Mesenchymal stem cell (in vitro differentiated cells and primary cell): ENCODE data around the gene SAMD4A.

Experiments used
- DNase-seq: peaks from one replicate; pipeline ENCODE4 v3.0.0-alpha.2; 2013
- H2AFZ ChIP-seq: one replicate; pipeline ENCODE4 v1.6.1; 2013; ENCODE audit warnings: low read depth, mild to moderate bottlenecking, control low read depth, inconsistent platforms, low read length, moderate library complexity
- H2AK5ac ChIP-seq: 2 replicates; pipeline ENCODE4 v1.6.1; 2013; ENCODE audit warnings: low read length, moderate library complexity, mild to moderate bottlenecking, inconsistent platforms; ENCODE audit not compliant: severe bottlenecking
- H2BK120ac ChIP-seq: one replicate; pipeline ENCODE4 v1.6.1; 2013; ENCODE audit warnings: low read depth, mild to moderate bottlenecking, inconsistent platforms, low read length, moderate library complexity
- H2BK12ac ChIP-seq, 2 experiments: one replicate each; pipeline ENCODE4 v1.6.1; 2013; ENCODE audit warnings: inconsistent platforms in 2 of 2, low read length in 2 of 2, mild to moderate bottlenecking in 2 of 2, moderate library complexity in 2 of 2, control low read depth in 1 of 2
- H2BK15ac ChIP-seq: one replicate; pipeline ENCODE4 v1.6.1; 2013; ENCODE audit warnings: mild to moderate bottlenecking, low read depth, inconsistent platforms; ENCODE audit not compliant: poor library complexity, severe bottlenecking
- H2BK5ac ChIP-seq: 2 replicates; pipeline ENCODE4 v1.6.1; 2013; ENCODE audit warnings: low read depth, mild to moderate bottlenecking, low read length, control low read depth, inconsistent platforms; ENCODE audit not compliant: poor library complexity, severe bottlenecking
- H3K14ac ChIP-seq, 2 experiments: one replicate each; pipeline ENCODE4 v1.6.1; 2013; ENCODE audit warnings: inconsistent platforms in 2 of 2, low read length in 2 of 2, control low read depth in 1 of 2, mild to moderate bottlenecking in 1 of 2, moderate library complexity in 1 of 2
- H3K18ac ChIP-seq, 2 experiments: one replicate each; pipeline ENCODE4 v1.6.1; 2013; ENCODE audit warnings: inconsistent platforms in 2 of 2, low read length in 2 of 2, control low read depth in 1 of 2, low read depth in 1 of 2, mild to moderate bottlenecking in 1 of 2
- H3K23ac ChIP-seq, 2 experiments: one replicate each; pipeline ENCODE4 v1.6.1; 2013; ENCODE audit warnings: inconsistent platforms in 2 of 2, low read length in 2 of 2, mild to moderate bottlenecking in 2 of 2, moderate library complexity in 2 of 2, control low read depth in 1 of 2
- H3K27ac ChIP-seq: 2 replicates; pipeline ENCODE4 v1.5.1; 2013; ENCODE audit warnings: mild to moderate bottlenecking, moderate library complexity, low read length, control low read depth, inconsistent platforms; ENCODE audit not compliant: poor library complexity, severe bottlenecking
- H3K27me3 ChIP-seq, 2 experiments: 2 replicates each; pipeline versions ENCODE4 v1.6.1 to v1.7.0; 2013; ENCODE audit warnings: low read length in 2 of 2, mild to moderate bottlenecking in 2 of 2, moderate library complexity in 2 of 2, control low read depth in 1 of 2, inconsistent platforms in 1 of 2; ENCODE audit not compliant: control insufficient read depth in 1 of 2, insufficient read depth in 1 of 2
- H3K36me3 ChIP-seq, 2 experiments: 2 replicates each; pipeline versions ENCODE4 v1.6.1 to v1.7.0; 2013; ENCODE audit warnings: low read length in 2 of 2, control low read depth in 1 of 2, inconsistent platforms in 1 of 2, low read depth in 1 of 2, mild to moderate bottlenecking in 1 of 2; ENCODE audit not compliant: insufficient read depth in 2 of 2, control insufficient read depth in 1 of 2
- H3K4ac ChIP-seq, 2 experiments: one replicate each; pipeline ENCODE4 v1.6.1; 2013; ENCODE audit warnings: inconsistent platforms in 2 of 2, low read length in 2 of 2, mild to moderate bottlenecking in 2 of 2, moderate library complexity in 2 of 2, control low read depth in 1 of 2, low read depth in 1 of 2
- H3K4me1 ChIP-seq: 2 replicates; pipeline ENCODE4 v1.6.1; 2013; ENCODE audit warnings: low read depth, low read length, control low read depth; ENCODE audit not compliant: control insufficient read depth, insufficient read depth
- H3K4me2 ChIP-seq: 2 replicates; pipeline ENCODE4 v1.6.1; 2013; ENCODE audit warnings: low read length, mild to moderate bottlenecking, inconsistent platforms; ENCODE audit not compliant: poor library complexity, severe bottlenecking
- H3K4me3 ChIP-seq, 2 experiments: 2 replicates each; pipeline versions ENCODE4 v1.5.1 to v1.7.0; 2013; ENCODE audit warnings: low read length in 2 of 2, mild to moderate bottlenecking in 2 of 2, control low read depth in 1 of 2, low read depth in 1 of 2; ENCODE audit not compliant: insufficient read depth in 1 of 2
- H3K79me1 ChIP-seq: replicated peaks from 2 replicates; pipeline ENCODE4 v1.6.1; 2013; ENCODE audit warnings: mild to moderate bottlenecking, control low read depth, low read length, inconsistent platforms; ENCODE audit not compliant: poor library complexity, severe bottlenecking
- H3K9ac ChIP-seq: 2 replicates; pipeline ENCODE4 v1.7.0; 2013; ENCODE audit warnings: mild to moderate bottlenecking, low read length, moderate library complexity
- H3K9me3 ChIP-seq: 2 replicates; pipeline ENCODE4 v1.7.0; 2013; ENCODE audit warnings: mild to moderate bottlenecking, low read length; ENCODE audit not compliant: control insufficient read depth
- H4K8ac ChIP-seq: one replicate; pipeline ENCODE4 v1.6.1; 2013; ENCODE audit warnings: inconsistent platforms, mild to moderate bottlenecking, low read length, moderate library complexity
- H4K91ac ChIP-seq: one replicate; pipeline ENCODE4 v1.6.1; 2013; ENCODE audit warnings: mild to moderate bottlenecking, low read length, inconsistent platforms
- WGBS: methylation state at CpG from one replicate; pipeline ENCODE4 v1.1.7; 2013; ENCODE audit warnings: mixed read lengths; 5-methylcytosine and 5-hydroxymethylcytosine counted together

The SAMD4A gene

DNA sequence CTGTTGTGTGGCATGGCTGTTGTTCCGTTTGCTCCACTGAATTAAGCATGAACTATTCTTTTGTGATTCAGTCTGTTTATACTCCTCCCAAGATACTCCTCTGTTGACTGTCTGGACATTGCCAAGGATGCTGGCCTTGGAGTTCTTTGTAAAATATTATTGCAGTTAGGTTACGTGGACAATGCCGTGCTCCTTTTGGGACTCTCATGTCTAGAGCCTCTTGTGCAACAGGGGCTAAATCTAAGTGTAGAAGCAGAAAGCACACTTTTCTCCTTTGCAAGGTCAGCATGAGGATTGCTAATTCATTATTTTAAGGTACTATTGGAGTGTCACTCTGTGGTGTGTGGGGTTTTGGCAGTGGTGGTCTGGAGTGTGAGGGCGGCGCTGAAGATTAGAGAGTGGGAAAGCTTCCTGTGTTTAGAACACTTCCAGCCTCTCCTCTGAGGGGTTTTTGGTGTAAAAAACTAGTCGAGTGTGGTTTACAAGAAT is 125.4 kb downstream of the SAMD4A start:
- Histone ChIP-seq H3K4ac (no peak overlapping the region), H2BK15ac (no peak overlapping the region), H3K18ac (no peak overlapping the region), H3K27me3 (no peaks in the 10 kb centered on the region), H4K91ac (no peak overlapping the region), H3K9me3 (no peaks in the 10 kb centered on the region), H2AFZ (no peak overlapping the region), H3K14ac (no peak overlapping the region), H4K8ac (peak overlapping the region; percentile 67), H3K27ac (no peak overlapping the region), H2AK5ac (peak overlapping the region; percentile 71), H3K9ac (peak overlapping the region; percentile 44), H3K36me3 (peaks cover 4 to 6% of the 10 kb centered on the region in 2 experiments), H3K23ac (no peak overlapping the region), H2BK5ac (peak overlapping the region; percentile 20), H3K4me1 (peaks cover 13% of the 10 kb centered on the region), H3K79me1 (peaks cover 47% of the 10 kb centered on the region), H3K4me3 (no peak overlapping the region), H3K4me2 (no peak overlapping the region), H2BK12ac (no peak overlapping the region), H2BK120ac (no peak overlapping the region)
- DNase-seq = no peak
- 83% methylated on average over 4 of the region's 6 CpGs for WGBS

DNA sequence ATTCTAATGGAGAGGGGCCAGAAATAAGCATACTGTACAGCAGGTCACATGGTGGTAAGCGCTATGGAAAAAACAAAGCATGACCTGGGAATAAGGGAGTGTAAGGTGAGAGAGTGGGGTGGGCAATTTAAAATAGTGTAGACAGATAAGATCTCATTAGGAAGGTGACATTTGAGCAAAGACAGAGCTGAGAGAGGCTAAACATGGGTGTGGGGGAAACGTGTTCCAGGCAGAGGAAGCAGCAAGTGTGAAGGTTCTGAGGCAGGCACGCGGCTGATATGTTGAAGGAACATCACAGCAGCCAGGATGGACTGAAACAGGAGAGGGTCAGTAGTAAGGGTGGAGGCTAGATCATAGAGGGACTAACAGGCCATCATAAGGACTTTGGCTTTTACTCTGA is 126.8 kb downstream of the SAMD4A start:
- Histone ChIP-seq H4K8ac (no peak overlapping the region), H3K79me1 (peaks cover 44% of the 10 kb centered on the region), H3K27ac (no peak overlapping the region), H2BK12ac (no peak overlapping the region), H3K4me3 (no peak overlapping the region), H3K18ac (no peak overlapping the region), H2AK5ac (no peak overlapping the region), H2BK15ac (no peak overlapping the region), H3K23ac (no peak overlapping the region), H3K9ac (no peak overlapping the region), H4K91ac (no peak overlapping the region), H2BK5ac (no peak overlapping the region), H3K9me3 (no peaks in the 10 kb centered on the region), H3K27me3 (no peaks in the 10 kb centered on the region), H3K4ac (no peak overlapping the region), H3K36me3 (peaks cover 4 to 6% of the 10 kb centered on the region in 2 experiments), H3K4me2 (no peak overlapping the region), H3K14ac (no peak overlapping the region), H3K4me1 (peaks cover 12% of the 10 kb centered on the region), H2AFZ (no peak overlapping the region), H2BK120ac (no peak overlapping the region)
- 73% methylated on average over 4 of the region's 4 CpGs for WGBS
- DNase-seq = no peak

DNA sequence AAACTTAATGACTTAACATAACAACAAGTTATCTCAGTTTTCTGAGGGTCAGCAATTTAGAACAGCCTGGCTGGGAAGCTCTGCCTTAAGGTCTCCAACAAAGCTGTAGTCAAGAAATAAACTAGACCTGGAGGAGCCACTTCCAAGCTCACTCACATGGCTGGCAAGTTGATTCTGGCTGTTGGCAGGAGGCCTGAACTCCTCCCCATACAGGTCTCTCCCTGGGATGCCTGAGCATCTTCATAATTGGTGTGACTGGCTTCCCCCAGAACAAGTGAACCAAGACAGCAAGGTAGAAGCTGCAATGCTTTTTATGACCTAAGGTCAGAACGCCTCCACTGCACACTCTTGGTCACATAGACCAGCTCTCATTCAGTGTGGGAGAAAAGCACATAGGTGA is 128.3 kb downstream of the SAMD4A start:
- Histone ChIP-seq H3K4me2 (no peak overlapping the region), H3K4me1 (peaks cover 14% of the 10 kb centered on the region), H3K27me3 (no peaks in the 10 kb centered on the region), H3K4me3 (no peak overlapping the region), H3K18ac (no peak overlapping the region), H2AK5ac (no peak overlapping the region), H3K9me3 (no peaks in the 10 kb centered on the region), H2BK120ac (no peak overlapping the region), H2BK15ac (no peak overlapping the region), H3K23ac (no peak overlapping the region), H4K91ac (no peak overlapping the region), H2BK5ac (no peak overlapping the region), H3K27ac (no peak overlapping the region), H3K36me3 (peaks cover 0 to 6% of the 10 kb centered on the region in 2 experiments), H3K9ac (no peak overlapping the region), H3K79me1 (peaks cover 38% of the 10 kb centered on the region), H2AFZ (no peak overlapping the region), H2BK12ac (no peak overlapping the region), H3K14ac (no peak overlapping the region), H4K8ac (no peak overlapping the region), H3K4ac (no peak overlapping the region)
- WGBS = 100% methylated on average over 1 of the region's 1 CpG
- no peak for DNase-seq

DNA sequence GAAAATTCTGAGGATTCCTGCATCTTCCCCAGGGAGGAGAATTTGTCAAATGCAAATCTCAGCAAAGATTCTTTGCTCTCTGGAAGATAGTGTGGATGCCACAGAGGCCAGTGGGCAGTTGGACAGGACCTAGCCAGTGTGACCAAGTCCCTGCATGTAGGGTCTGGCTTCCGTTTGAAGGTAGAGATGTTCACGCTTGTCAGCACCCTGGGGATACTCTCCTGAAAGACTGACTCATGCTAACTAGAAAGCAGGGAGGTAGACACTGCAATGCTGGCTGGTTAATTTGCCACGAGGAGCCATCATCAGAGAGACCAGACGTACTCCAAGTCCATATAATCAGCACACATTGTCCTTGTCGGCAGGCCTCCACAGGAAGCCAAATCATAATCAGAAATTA is 130.1 kb downstream of the SAMD4A start:
- Histone ChIP-seq H3K36me3 (peaks cover 0 to 7% of the 10 kb centered on the region in 2 experiments), H3K4me3 (no peak overlapping the region), H3K9ac (no peak overlapping the region), H3K23ac (no peak overlapping the region), H2BK12ac (peak overlapping the region in 1 of 2 experiments; percentile 76), H3K27me3 (no peaks in the 10 kb centered on the region), H3K4me1 (peaks cover 10% of the 10 kb centered on the region), H2BK120ac (no peak overlapping the region), H3K4me2 (no peak overlapping the region), H2AK5ac (no peak overlapping the region), H4K91ac (no peak overlapping the region), H2AFZ (no peak overlapping the region), H3K27ac (no peak overlapping the region), H3K9me3 (no peaks in the 10 kb centered on the region), H2BK5ac (no peak overlapping the region), H3K4ac (no peak overlapping the region), H3K14ac (no peak overlapping the region), H4K8ac (no peak overlapping the region), H3K79me1 (peaks cover 47% of the 10 kb centered on the region), H3K18ac (peak overlapping the region in 1 of 2 experiments; percentile 42), H2BK15ac (no peak overlapping the region)
- no peak for DNase-seq
- 95% methylated on average over 5 of the region's 5 CpGs for WGBS
